NOMO-1 (cell line): ENCODE measurements around the gene RFX2.
"Not testable (repeated sequence)": the region's sequence is repeated elsewhere in the genome, so short reads cannot be mapped to it uniquely, and the experiment has no call there.

Experiments
- DNase-seq, 2 experiments: peaks; one replicate each; lab custom pipeline; 2025; ENCODE audit not compliant: unreplicated experiment in 2 of 2; lab: John Stamatoyannopoulos, UW

The RFX2 gene

GRCh38 chr19:6110360-6110977 lies at the start of gene RFX2:
Gene RFX2, minus strand, starts transcription at chr19:6110500. Its CDS starts 63,004 bp downstream, at chr19:6047496.
- peak; percentile 99 for DNase-seq

- DNase-seq, result no peak
Measured at GRCh38 chr19:6156033-6156432, 45.7 kb upstream of the RFX2 start.

GRCh38 chr19:6150289-6150688 lies 40.0 kb upstream of the RFX2 start:
- DNase-seq, result no peak

- DNase-seq, result no peak
Measured at GRCh38 chr19:6141217-6141616, 30.9 kb upstream of the RFX2 start.

DNA sequence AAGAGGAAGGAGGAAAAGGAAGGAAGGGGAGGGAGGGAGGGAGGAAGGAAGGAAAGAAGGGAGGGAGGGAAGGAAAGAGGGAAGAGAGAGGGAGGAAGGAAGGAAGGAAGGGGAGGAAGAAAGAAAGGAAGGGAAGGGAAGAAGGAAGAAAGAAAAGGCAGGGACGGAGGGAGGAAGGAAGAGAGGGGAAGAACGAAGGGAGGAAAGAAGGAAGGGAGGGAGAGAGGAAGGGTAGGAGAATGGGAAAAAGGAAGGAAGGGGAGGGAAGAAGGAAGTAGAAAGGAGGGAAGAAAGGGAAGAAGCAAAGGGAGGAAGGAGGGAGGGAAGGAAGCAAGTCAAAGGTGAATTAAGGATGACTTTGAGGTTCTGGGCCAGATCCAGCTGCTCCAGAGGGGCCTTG lies 28.2 kb upstream of the RFX2 start:
- DNase-seq, result no peak

- DNase-seq, result no peak
Measured at GRCh38 chr19:6138066-6138465, 27.8 kb upstream of the RFX2 start.

GRCh38 chr19:6133231-6133630 lies 22.9 kb upstream of the RFX2 start:
- DNase-seq, result no peak

GRCh38 chr19:6132482-6132881 lies 22.2 kb upstream of the RFX2 start:
- no peak for DNase-seq

DNA sequence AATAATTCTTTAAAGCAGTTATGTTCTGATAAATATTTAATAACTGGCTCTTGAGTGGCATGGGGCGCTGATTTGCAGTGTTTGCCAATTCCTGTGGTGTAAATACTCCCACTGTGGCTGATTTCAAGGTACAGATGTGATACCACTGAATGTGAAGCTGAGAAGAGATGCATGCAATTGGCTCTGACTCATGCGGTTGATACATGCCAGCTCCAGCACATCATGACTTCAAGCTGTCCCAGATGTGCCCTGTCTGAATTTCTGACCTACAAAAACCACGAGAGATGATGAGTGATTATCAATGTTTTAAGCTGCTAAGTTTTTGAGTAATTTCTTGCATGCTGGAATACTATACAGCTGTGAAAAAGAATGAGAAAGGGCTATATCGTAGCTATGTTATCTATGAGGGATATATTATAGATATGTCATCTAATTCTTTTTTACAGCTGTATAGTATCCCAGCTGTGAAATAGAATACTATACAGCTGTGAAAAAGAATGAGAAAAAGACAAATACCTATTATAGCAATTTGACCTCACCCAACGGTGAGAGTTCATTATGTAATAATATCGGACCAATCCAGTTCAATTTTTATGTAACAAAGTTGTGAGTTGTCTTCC lies 17.5 kb upstream of the RFX2 start:
- DNase-seq, result no peak

- peak; percentile 64 to 66 for DNase-seq
Measured at GRCh38 chr19:6126335-6126974, 16.2 kb upstream of the RFX2 start.

DNA sequence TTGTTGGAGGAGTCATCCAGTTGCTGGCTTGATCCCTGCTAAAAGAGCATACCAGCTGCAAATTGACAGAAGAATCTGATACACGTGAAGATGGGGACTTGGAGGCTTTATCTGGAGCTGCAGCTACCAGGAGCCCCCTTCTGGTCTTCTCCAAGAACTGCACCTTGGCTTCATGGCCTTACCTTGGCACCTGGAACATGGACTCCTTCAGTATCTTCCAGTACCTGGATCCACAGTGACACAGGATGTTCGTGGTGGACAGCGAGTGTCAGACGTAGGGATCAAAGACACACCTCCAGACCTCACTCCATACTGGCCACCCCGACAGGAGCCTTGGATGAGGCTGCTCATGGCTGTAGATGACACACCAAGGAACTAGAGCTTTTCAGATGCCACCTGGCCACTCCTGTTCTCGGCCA lies 15.3 kb upstream of the RFX2 start:
- DNase-seq, result peak; percentile 72 to 85

- DNase-seq, result no peak
Measured at GRCh38 chr19:6119031-6119430, 8.7 kb upstream of the RFX2 start.

- no peak for DNase-seq
Measured at GRCh38 chr19:6118043-6118442, 7.7 kb upstream of the RFX2 start.

DNA sequence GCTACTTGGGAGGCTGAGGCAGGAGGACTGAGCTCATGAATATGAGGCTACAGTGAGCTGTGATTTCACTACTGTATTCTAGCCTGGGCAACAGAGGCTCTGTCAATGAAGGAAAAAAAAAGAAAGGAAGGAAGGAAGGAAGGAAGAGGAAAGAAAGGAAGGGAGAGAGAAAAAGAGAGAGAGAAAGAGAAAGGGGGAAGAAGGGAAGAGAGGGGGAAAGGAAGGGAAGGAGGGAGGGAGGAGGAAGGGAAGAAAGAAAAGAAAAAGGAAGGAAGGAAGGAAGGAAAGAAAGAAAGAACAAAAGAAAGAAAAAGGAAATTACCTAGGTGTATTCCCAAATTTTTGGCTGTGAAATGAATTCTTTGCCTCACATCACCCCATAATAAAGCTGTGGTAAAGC lies 7.2 kb upstream of the RFX2 start:
- DNase-seq, result no peak

GRCh38 chr19:6116749-6117430 lies 6.6 kb upstream of the RFX2 start:
- DNase-seq, result no peak

DNA sequence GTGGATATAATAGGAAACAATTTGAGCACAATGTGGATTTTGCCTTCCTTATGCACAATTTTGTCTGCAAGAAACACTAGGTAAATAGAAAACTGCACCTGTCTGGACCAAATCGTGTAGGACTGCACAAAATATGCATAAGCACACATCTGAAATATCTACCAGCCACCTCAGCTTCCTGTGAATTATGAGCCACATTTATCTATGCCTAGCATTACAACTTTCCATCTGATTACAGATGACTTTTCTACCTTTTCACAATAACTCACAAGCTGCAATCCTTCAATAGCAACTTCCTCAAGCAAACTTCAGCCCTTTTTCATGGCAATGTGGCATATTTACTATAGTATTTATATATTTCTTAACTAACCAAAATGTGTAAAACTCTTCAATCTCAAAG lies 5.7 kb upstream of the RFX2 start:
- DNase-seq, result no peak

DNA sequence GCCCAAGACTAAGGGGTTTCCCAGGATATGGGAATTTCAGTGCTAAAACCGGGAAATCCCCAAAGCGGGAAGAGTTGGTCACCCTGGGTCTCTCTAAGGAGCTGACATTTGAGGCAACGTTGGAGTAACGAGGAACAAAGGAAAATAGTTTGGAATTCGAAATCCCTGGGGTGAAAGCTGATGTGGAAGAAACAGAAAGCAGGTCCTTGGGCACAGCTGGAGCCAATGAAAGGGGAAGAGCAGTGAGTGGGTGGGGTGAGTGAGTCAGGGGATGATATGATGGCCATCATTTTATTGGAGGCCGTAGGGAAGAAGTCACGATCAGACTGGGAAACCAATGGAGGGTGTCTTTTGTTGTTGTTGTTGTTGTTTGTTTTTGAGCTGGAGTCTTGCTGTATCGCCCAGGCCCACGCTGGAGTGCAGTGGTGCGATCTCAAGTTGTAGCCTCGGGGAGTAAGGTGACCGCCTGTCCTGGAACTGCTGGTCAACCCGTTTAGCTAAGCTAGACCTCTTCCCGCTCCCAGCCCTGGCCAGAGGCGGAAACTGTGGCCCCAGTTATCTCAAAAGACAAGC lies 3.4 kb upstream of the RFX2 start:
- no peak for DNase-seq

GRCh38 chr19:6109947-6110346 lies 353 bp downstream of the RFX2 start:
- DNase-seq, result no peak

- peak; percentile 32 to 63 for DNase-seq
Measured at GRCh38 chr19:6108721-6109633, 1.3 kb downstream of the RFX2 start.

- not testable (repeated sequence) for DNase-seq
Measured at GRCh38 chr19:6106643-6107294, 3.5 kb downstream of the RFX2 start.
